Retinal pigment epithelial cell (primary cell): ENCODE data around the gene THYN1.

Experiments used
- DNase-seq: peaks from one replicate; pipeline ENCODE4 v3.0.0-alpha.2; 2010; ENCODE audit warnings: low read depth
- H3K4me3 ChIP-seq: 2 replicates; pipeline ENCODE4 v1.5.1; 2011; ENCODE audit warnings: mild to moderate bottlenecking, low read length, control low read depth, moderate library complexity
- CTCF ChIP-seq: conservative IDR thresholded peaks from 2 replicates; pipeline ENCODE4 v1.5.1; 2011; ENCODE audit warnings: low read depth, low read length, control low read depth, inconsistent platforms

THYN1 gene

GRCh38 chr11:134253188-134253993 lies at the start of gene THYN1, which contains the start of gene ACAD8:
TSS of gene THYN1 (minus strand) at chr11:134253352. CDS start at chr11:134252882, 470 bp downstream.
TSS of gene ACAD8 (plus strand) at chr11:134253568. CDS start at chr11:134253601, 33 bp downstream.
- peak; percentile 89 for DNase-seq
- TF ChIP-seq CTCF: peak; percentile 7
- H3K4me3 ChIP-seq: peak within 1 kb of the TSS; percentile 99

GRCh38 chr11:134294664-134295063 lies 41.5 kb upstream of the THYN1 start:
- no peak overlapping the region for H3K4me3 ChIP-seq
- TF ChIP-seq CTCF: no peak

GRCh38 chr11:134293119-134294113 lies 40.3 kb upstream of the THYN1 start:
- no peak for DNase-seq
- TF ChIP-seq CTCF: no peak
- H3K4me3 ChIP-seq: no peak overlapping the region

More at GRCh38 chr11:134294664-134295063, 41.5 kb upstream of the THYN1 start:
- DNase-seq: no peak

- no peak for TF ChIP-seq CTCF
- DNase-seq: no peak
Observed at GRCh38 chr11:134292661-134293060, 39.5 kb upstream of the THYN1 start.

GRCh38 chr11:134291196-134291595 lies 38.0 kb upstream of the THYN1 start:
- DNase-seq: no peak
- TF ChIP-seq CTCF: no peak
- H3K4me3 ChIP-seq: no peak overlapping the region

More at GRCh38 chr11:134292661-134293060, 39.5 kb upstream of the THYN1 start:
- no peak overlapping the region for H3K4me3 ChIP-seq

- no peak overlapping the region for H3K4me3 ChIP-seq
- DNase-seq: no peak
- TF ChIP-seq CTCF: no peak
Observed at GRCh38 chr11:134290646-134291045, 37.5 kb upstream of the THYN1 start.
